Motor neuron (in vitro differentiated cells): Measurements from ENCODE around the gene PBX4. TPM values are rescaled to one million over a fixed set of nuclear protein-coding genes. Genes with fewer than 3 reads are reported as not detected.
"Not testable (repeated sequence)": the region's sequence is repeated elsewhere in the genome, so short reads cannot be mapped to it uniquely, and the experiment has no call there.

Source experiments
- ATAC-seq, 8 experiments: fragments of 200-7000 bp; cut with Tn5 transposase; replicated peaks in 6 of 8; 2 replicates each; pipeline ENCODE4 v1.8.0; 2021; ENCODE audit warnings: mild to moderate bottlenecking in 8 of 8, moderate library complexity in 8 of 8
- H3K27ac ChIP-seq, 2 donors: fragments of 250-450 bp; sonication (Bioruptor Pico); 2 replicates each; pipeline ENCODE4 v1.9.0; 2021; ENCODE audit warnings: antibody characterized with exemption in 2 of 2, mild to moderate bottlenecking in 2 of 2, moderate library complexity in 1 of 2
- H3K4me1 ChIP-seq, 2 donors: fragments of 250-450 bp; sonication (Bioruptor Pico); replicated peaks in 1 of 2; 2 replicates each; pipeline ENCODE4 v1.6.1; 2021; ENCODE audit warnings: antibody characterized with exemption in 2 of 2, mild to moderate bottlenecking in 2 of 2, moderate library complexity in 1 of 2
- H3K4me3 ChIP-seq, 5 donors: fragments of 250-450 bp; sonication (Bioruptor Pico); 2 replicates each; pipeline ENCODE4 v1.9.0; 2021; ENCODE audit warnings: antibody characterized with exemption in 5 of 5, mild to moderate bottlenecking in 5 of 5, moderate library complexity in 4 of 5
- WGBS, 10 experiments: fragments of 450-650 bp; shearing (Covaris generic); methylation state at CpG; one replicate each; pipeline ENCODE4 v1.0.0; 2022; 5-methylcytosine and 5-hydroxymethylcytosine counted together
- in situ Hi-C, 9 experiments: fragments of 400-800 bp; cut with MboI; loops; one replicate each; pipeline ENCODE4 v1.15.0; 2021; ENCODE audit warnings: low sequenced_read_pairs in 9 of 9, low pct_unique_long_range_greater_than_20kb in 2 of 9; ENCODE audit not compliant: unreplicated experiment in 9 of 9
- total RNA-seq, 8 experiments: library from RNA; unstranded; fragments of 300-600 nt; gene quantifications; 2 replicates each; pipeline versions ENCODE4 v1.2.3 to v1.2.4, GENCODE V29; 2022

Gene PBX4
- total RNA-seq, 8 experiments from 2014 or later = 0.87 to 6.4 (median 3.7) TPM; not detected in 1

DNA sequence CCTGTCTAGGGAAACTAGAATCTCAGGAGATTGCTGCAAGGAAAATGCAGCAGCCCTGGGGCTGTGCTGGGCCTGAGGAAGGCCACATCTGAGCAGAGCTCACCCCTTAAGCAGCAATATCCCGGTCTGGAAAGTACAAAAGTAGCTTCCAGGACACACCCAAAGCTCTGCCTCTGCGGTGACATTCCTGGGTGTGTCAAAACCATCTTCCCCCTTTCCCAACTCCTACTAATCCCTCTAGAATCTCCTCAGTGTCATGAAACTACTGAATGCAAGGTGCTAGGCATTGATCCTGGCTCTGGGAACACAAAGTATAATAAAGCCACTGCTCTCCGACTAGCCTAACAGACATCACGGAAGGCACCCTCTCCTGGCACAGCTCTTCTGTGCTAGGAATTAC lies 5.0 kb downstream of the PBX4 start:
- H3K27ac ChIP-seq = no peak overlapping the region
- in situ Hi-C loops = no loop called here
- no peak overlapping the region for H3K4me3 ChIP-seq
- WGBS, 10 experiments = 41 to 100% (median 89%) methylated on average over 2 to 4 of the region's 4 CpGs; no CpG with 5 or more reads in 5 of the 10 experiments
- peak in 4 of 8 experiments; percentile 12 to 84 (median 74) for ATAC-seq
- peaks cover 0 to 6% of the 10 kb centered on the region in 2 donors for H3K4me1 ChIP-seq

- in situ Hi-C loops = no loop called here
- peak in 3 of 8 experiments; percentile 38 to 77 (median 40) for ATAC-seq
- 57 to 100% (median 85%) methylated on average over 1 to 8 of the region's 10 CpGs for WGBS, 10 experiments
Measured at GRCh38 chr19:19610376-19611202, 7.9 kb downstream of the PBX4 start.

GRCh38 chr19:19606686-19607085 lies 11.8 kb downstream of the PBX4 start:
- H3K4me3 ChIP-seq, H3K27ac ChIP-seq, in situ Hi-C loops, H3K4me1 ChIP-seq, ATAC-seq: not testable (repeated sequence)
- WGBS, 10 experiments = 72 to 95% (median 91%) methylated on average over 1 to 8 of the region's 8 CpGs; no CpG with 5 or more reads in 2 of the 10 experiments

More at GRCh38 chr19:19610376-19611202, 7.9 kb downstream of the PBX4 start:
- Histone ChIP-seq H3K4me1 (no peaks in the 10 kb centered on the region), H3K27ac (no peak overlapping the region), H3K4me3 (no peak overlapping the region)

DNA sequence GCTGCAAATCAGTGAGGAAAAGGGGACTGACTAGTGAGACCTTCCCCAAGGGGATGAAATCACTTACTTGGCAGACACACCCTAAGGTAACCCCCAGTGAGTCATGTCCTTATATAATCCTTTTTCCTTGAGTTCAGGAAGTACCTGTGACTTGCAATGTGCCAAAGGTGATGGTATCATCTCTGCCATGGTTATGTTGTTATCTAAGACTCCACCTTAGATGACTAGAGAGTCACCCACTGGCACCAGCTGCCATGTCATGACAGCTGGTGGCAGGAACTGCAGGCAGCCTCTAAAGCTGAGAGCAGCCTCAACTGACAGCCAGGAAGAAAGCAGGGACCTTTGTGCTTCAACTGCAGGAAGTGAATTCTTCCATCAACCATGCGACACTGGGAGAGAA lies 12.5 kb downstream of the PBX4 start:
- Histone ChIP-seq H3K4me3 (no peak overlapping the region), H3K27ac (no peak overlapping the region), H3K4me1 (peaks cover 0 to 5% of the 10 kb centered on the region in 2 donors)
- WGBS, 10 experiments = 17 to 100% (median 80%) methylated on average over 1 of the region's 1 CpG; no CpG with 5 or more reads in 4 of the 10 experiments
- in situ Hi-C loops = no loop called here
- no peak for ATAC-seq

DNA sequence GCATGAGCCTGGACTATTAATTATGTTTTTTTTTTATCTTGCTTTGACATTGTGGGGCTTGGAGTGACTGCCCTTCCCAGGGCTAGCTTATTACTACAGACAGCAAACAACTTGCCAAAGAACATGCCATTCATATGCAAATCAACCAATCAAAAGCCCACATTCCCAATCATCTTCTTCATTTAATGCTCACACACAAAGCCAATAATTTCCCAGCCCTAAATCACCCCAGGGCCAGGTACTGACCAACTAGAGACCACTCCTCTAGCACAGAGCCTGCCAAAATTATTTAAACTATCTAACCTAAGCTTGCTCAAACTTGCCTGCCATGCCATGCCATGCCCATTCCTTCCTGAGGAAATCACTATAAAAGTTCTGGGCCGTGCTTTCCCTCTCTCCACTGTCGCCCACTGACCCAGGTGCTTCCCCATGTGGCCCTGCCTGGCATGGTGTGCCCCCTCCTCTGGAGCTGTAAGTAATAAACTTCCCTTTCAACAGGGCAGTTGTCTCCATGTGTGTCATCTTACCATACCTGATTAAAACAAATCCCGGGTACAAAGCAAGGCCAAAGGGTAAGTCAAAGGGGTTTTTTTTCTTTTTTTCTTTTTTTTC lies 15.7 kb downstream of the PBX4 start:
- Histone ChIP-seq H3K4me3 (no peak overlapping the region), H3K4me1 (peaks cover 0 to 5% of the 10 kb centered on the region in 2 donors), H3K27ac (no peak overlapping the region)
- ATAC-seq = peak in 1 of 8 experiments; percentile 57
- WGBS, 10 experiments = 37 to 69% (median 50%) methylated on average over 2 of the region's 3 CpGs; no CpG with 5 or more reads in 5 of the 10 experiments
- in situ Hi-C loops = no loop called here

DNA sequence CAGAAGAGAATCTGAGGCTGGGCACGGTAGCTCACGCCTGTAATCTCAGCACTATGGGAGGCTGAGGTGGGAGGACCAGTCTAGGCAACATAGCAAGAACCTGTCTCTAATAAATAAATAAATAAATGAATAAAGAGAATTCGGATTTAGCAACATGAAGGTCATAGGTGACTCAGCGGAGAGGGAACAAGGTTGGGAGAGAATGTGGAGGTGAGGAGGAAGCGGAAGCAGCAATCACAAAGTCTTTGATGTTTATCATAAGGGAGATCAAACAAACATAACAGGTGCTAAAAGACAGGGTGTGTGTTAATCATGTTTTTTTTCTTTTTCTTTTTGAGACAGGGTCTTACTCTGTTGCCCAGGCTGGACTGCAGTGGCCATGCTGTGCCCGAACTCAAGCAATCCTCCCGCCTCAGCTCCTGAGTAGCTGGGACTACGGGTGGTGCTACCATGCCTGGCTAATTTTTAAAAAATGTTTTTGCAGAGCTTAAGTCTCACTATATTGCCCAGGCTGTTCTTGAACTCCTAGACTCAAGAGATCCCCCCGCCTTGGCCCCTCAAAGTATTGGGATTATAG lies 16.3 kb downstream of the PBX4 start:
- no peak overlapping the region for H3K4me3 ChIP-seq
- peaks cover 0 to 5% of the 10 kb centered on the region in 2 donors for H3K4me1 ChIP-seq
- H3K27ac ChIP-seq = no peak overlapping the region
- ATAC-seq = no peak
- 57 to 90% (median 78%) methylated on average over 3 to 9 of the region's 9 CpGs for WGBS, 10 experiments
- in situ Hi-C loops = no loop called here

DNA sequence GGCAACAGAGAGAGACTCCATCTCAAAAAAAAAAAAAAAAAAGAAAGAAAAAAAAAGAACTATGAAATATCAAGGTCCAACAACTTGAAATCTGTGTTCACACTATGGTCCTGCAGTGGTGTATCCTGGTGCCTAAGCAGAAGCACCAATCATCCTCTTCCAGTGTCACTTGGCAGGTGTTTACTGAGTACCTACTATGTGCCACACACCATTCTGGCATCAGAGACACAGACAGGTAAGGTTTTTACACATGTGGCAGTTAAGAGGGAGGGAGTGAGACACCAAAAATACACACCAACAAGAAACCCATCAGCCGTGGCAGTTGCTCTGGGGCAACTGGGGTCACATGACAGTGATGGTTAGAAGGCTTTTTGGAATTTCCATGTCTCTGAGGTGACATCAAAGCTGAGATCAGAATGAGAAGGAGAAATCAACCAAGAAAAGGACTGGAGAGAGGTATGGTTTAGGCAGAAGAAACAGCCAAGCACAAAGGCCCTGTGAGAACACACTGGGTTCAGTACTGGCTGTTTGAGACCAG lies 17.6 kb downstream of the PBX4 start:
- peaks cover 0 to 5% of the 10 kb centered on the region in 2 donors for H3K4me1 ChIP-seq
- ATAC-seq = no peak
- in situ Hi-C loops = no loop called here
- no peak overlapping the region for H3K4me3 ChIP-seq
- no peak overlapping the region for H3K27ac ChIP-seq
- WGBS, 10 experiments = 0 to 60% methylated on average over 1 of the region's 1 CpG; no CpG with 5 or more reads in 8 of the 10 experiments

GRCh38 chr19:19598728-19599451 lies 19.6 kb downstream of the PBX4 start:
- H3K4me1 ChIP-seq, H3K27ac ChIP-seq, in situ Hi-C loops, H3K4me3 ChIP-seq, ATAC-seq: not testable (repeated sequence)
- 80 to 100% (median 94%) methylated on average over 2 to 16 of the region's 20 CpGs; no CpG with 5 or more reads in 1 of the 10 experiments for WGBS, 10 experiments

DNA sequence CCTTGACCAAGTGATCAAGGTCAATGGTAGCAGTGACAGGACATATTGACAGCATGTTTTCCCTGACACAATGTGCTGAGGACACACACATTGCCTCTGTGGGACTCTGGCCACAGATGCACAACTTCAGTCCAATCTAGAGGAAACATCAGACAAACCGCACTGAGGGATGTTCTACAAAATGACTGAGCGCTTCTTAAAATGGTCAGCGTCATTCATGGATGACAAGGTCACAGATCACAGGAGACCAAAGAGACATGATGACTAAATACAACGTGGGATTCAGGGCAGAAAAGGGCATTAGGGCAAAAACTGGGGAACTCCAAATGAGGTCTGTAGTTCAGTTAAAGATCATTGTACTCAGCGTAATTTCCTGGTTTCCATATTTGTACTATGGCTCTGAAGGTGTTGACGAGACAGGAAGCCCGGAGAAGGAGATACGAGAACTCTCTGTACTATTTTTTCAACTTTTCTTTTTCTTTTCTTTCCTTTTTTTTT lies 20.6 kb downstream of the PBX4 start:
- no peak for ATAC-seq
- Histone ChIP-seq H3K4me3 (no peak overlapping the region), H3K4me1 (peaks cover 0 to 5% of the 10 kb centered on the region in 2 donors), H3K27ac (no peak overlapping the region)
- in situ Hi-C loops = no loop called here
- WGBS, 10 experiments = 70 to 100% (median 87%) methylated on average over 1 to 8 of the region's 8 CpGs

GRCh38 chr19:19595171-19595701 lies 23.3 kb downstream of the PBX4 start:
- in situ Hi-C loops = no loop called here
- H3K27ac ChIP-seq = no peak overlapping the region
- H3K4me1 ChIP-seq = peaks cover 10 to 11% of the 10 kb centered on the region in 2 donors
- no peak overlapping the region for H3K4me3 ChIP-seq
- peak in 4 of 8 experiments; percentile 5 to 25 (median 10) for ATAC-seq
- 41 to 100% (median 88%) methylated on average over 2 to 8 of the region's 8 CpGs; no CpG with 5 or more reads in 6 of the 10 experiments for WGBS, 10 experiments

GRCh38 chr19:19594381-19594780 lies 24.1 kb downstream of the PBX4 start:
- Histone ChIP-seq H3K27ac (no peak overlapping the region), H3K4me3 (no peak overlapping the region), H3K4me1 (peaks cover 10 to 11% of the 10 kb centered on the region in 2 donors)
- 60 to 100% (median 97%) methylated on average over 1 to 3 of the region's 4 CpGs; no CpG with 5 or more reads in 6 of the 10 experiments for WGBS, 10 experiments
- in situ Hi-C loops = no loop called here
- ATAC-seq = no peak

DNA sequence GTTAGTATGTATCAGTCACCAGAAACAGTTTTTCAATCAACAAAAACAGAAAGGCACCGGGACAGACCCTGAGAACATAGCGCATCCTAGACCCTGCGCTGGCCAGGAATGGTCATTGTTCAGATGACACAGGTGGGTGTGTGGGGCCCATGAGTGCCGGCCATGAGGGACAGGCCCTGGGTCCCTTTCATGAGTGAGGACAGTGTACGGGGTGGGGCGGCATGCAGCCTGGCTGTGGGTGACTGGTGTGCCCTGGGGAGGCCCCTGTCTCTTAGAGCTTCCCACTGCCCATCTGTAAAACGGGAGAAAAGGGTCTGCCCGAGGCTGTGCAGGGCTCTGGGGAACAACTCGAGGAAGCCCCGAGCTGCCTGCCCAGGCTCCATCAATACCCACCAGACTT lies 25.8 kb downstream of the PBX4 start:
- Histone ChIP-seq H3K4me1 (peaks cover 10 to 11% of the 10 kb centered on the region in 2 donors), H3K4me3 (no peak overlapping the region), H3K27ac (no peak overlapping the region)
- 75 to 100% (median 92%) methylated on average over 1 to 8 of the region's 10 CpGs; no CpG with 5 or more reads in 3 of the 10 experiments for WGBS, 10 experiments
- ATAC-seq = no peak
- in situ Hi-C loops = no loop called here
